H1 (cell line): Measurements from ENCODE around the gene HMCN1.

Source experiments
- ASH2L ChIP-seq: fragments of 200-600, 300-600 bp; sonication (generic); IDR thresholded peaks from one replicate; pipeline ENCODE4 v1.7.1; 2017; ENCODE audit warnings: low read length
- EP300 ChIP-seq, 2 experiments: IDR thresholded peaks; 1 replicate in 1 of 2; 2 replicates in 1 of 2; pipeline ENCODE4 v1.6.1; 2011 to 2012; ENCODE audit warnings: low read depth in 2 of 2, low read length in 2 of 2, mild to moderate bottlenecking in 2 of 2, borderline replicate concordance in 1 of 2, inconsistent platforms in 1 of 2, moderate library complexity in 1 of 2
- HDAC6 ChIP-seq: IDR thresholded peaks from one replicate; pipeline ENCODE4 v1.7.1; 2012; ENCODE audit warnings: low read depth, mild to moderate bottlenecking, inconsistent platforms, low read length, moderate library complexity
- JUN ChIP-seq: IDR thresholded peaks from 2 replicates; pipeline ENCODE4 v1.6.1; 2011; ENCODE audit warnings: low read depth, mild to moderate bottlenecking, improper control_type of control experiment, low read length
- MAX ChIP-seq: IDR thresholded peaks from 2 replicates; pipeline ENCODE4 v1.6.1; 2012; ENCODE audit warnings: inconsistent platforms
- POLR2A ChIP-seq, 2 experiments: IDR thresholded peaks; 1 replicate in 1 of 2; 2 replicates in 1 of 2; pipeline ENCODE4 v1.6.1; 2011; ENCODE audit warnings: low read depth in 2 of 2, low read length in 2 of 2, mild to moderate bottlenecking in 2 of 2; ENCODE audit errors: control extremely low read depth in 1 of 2
- RAD21 ChIP-seq, 2 experiments: IDR thresholded peaks in 1 of 2; conservative IDR thresholded peaks in 1 of 2; 2 replicates each; pipeline ENCODE4 v1.6.1; 2011; ENCODE audit warnings: low read depth in 2 of 2, low read length in 2 of 2, improper control_type of control experiment in 1 of 2, inconsistent platforms in 1 of 2, mild to moderate bottlenecking in 1 of 2, moderate library complexity in 1 of 2
- SP1 ChIP-seq: IDR thresholded peaks from 2 replicates; pipeline ENCODE4 v1.6.1; 2011; ENCODE audit warnings: low read depth, low read length
- TCF12 ChIP-seq: IDR thresholded peaks from 2 replicates; pipeline ENCODE4 v1.6.1; 2011; ENCODE audit warnings: low read depth, mild to moderate bottlenecking, low read length
- YY1 ChIP-seq: IDR thresholded peaks from 2 replicates; pipeline ENCODE4 v1.6.1; 2011; ENCODE audit warnings: low read depth, mild to moderate bottlenecking, low read length
- ZNF274 ChIP-seq: IDR thresholded peaks from 2 replicates; pipeline ENCODE4 v1.7.0; 2012; ENCODE audit warnings: low read length, borderline replicate concordance; ENCODE audit errors: extremely low read depth
- TF ChIP-seq, protein P1 (sequence below), 3 experiments: IDR thresholded peaks; 1 replicate in 2 of 3; 2 replicates in 1 of 3; pipeline versions ENCODE4 v1.5.1 to v1.6.1; 2011; ENCODE audit warnings: low read length in 3 of 3, mild to moderate bottlenecking in 3 of 3, inconsistent platforms in 2 of 3, low read depth in 1 of 3, moderate library complexity in 1 of 3; ENCODE audit not compliant: insufficient read depth in 1 of 3; ENCODE audit errors: control extremely low read depth in 1 of 3

GRCh38 chr1:185907246-185907645 lies 173.1 kb downstream of the HMCN1 start:
- TF ChIP-seq MAX (no peak), ZNF274 (no peak), RAD21 (IDR thresholded peaks at IDR 0.05 in 1 of 2, conservative IDR thresholded peaks at IDR 0.05 in 1 of 2; ENCODE audit: low read depth in 2 of 2, low read length in 2 of 2) (no peak), HDAC6 (no peak), ASH2L (no peak), YY1 (no peak), EP300 (IDR thresholded peaks at IDR 0.05; ENCODE audit: borderline replicate concordance in 1 of 2, low read depth in 2 of 2, low read length in 2 of 2) (no peak), TCF12 (no peak), SP1 (no peak), JUN (no peak), POLR2A (IDR thresholded peaks at IDR 0.05; ENCODE audit: control extremely low read depth in 1 of 2, low read depth in 2 of 2, low read length in 2 of 2) (no peak)
- TF ChIP-seq, protein P1, sequence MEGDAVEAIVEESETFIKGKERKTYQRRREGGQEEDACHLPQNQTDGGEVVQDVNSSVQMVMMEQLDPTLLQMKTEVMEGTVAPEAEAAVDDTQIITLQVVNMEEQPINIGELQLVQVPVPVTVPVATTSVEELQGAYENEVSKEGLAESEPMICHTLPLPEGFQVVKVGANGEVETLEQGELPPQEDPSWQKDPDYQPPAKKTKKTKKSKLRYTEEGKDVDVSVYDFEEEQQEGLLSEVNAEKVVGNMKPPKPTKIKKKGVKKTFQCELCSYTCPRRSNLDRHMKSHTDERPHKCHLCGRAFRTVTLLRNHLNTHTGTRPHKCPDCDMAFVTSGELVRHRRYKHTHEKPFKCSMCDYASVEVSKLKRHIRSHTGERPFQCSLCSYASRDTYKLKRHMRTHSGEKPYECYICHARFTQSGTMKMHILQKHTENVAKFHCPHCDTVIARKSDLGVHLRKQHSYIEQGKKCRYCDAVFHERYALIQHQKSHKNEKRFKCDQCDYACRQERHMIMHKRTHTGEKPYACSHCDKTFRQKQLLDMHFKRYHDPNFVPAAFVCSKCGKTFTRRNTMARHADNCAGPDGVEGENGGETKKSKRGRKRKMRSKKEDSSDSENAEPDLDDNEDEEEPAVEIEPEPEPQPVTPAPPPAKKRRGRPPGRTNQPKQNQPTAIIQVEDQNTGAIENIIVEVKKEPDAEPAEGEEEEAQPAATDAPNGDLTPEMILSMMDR (IDR thresholded peaks at IDR 0.05; ENCODE audit: control extremely low read depth in 1 of 3, insufficient read depth in 1 of 3, low read depth in 1 of 3, low read length in 3 of 3), result no peak
